ENCODE results near the gene RPL36AL.
"Not testable (repeated sequence)": the region's sequence is repeated elsewhere in the genome, so short reads cannot be mapped to it uniquely, and the experiment has no call there.

The RPL36AL gene

DNA sequence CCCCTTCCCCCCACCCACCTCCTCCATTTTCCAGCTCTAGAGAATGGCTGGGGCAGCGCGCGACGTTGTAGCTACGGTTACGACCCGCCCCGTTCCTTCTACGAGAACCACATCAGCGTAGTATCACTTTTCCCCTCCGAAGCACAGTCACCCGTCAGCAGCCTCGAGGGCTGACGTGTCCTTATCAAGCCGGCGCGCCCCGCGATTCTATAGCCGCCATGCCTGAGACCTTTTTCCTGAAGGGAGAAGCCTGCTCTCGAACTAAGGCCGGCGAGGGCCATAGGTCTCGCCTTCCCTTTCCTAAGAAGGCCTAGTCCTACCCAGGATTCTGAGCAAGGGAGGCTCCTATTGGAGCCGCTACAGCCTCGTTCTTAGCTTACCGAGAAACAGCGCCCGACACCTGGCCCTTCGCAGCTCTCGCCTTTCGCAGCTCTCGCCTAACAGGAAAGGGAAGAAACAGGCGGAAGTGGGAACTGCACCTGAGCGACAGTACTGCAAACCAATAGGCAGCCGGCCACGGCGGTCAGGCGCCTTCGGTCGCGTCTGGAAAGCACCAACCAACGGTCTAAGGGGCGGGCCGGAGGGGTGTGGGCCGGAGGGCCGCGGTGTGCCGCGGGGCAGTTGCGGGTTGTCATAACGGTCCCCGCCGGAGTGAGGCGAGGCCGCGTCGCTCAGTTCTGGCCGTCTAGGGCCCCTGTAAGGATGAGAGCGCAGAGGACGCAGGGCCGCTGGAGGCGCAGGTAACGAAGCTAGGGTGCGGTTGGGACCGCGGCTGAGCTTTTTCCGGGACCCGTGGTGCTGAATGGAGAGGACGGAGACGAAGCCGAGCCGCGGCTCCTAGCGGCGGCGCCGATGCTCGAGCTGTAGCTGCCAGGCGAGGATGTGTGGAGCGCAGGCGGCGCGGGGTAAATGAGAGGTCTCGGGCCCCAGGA is at the start of gene RPL36AL, which contains the start of gene MGAT2:
Gene RPL36AL, minus strand, starts transcription at position 445 of the 932 bp plus-strand sequence. CDS start 1,522 bp downstream, outside the sequence.
Gene MGAT2, plus strand, starts transcription at position 618 of the 932 bp plus-strand sequence. CDS start 470 bp downstream, outside the sequence.
- DNase-seq: peak; percentile 99 to 100

DNA sequence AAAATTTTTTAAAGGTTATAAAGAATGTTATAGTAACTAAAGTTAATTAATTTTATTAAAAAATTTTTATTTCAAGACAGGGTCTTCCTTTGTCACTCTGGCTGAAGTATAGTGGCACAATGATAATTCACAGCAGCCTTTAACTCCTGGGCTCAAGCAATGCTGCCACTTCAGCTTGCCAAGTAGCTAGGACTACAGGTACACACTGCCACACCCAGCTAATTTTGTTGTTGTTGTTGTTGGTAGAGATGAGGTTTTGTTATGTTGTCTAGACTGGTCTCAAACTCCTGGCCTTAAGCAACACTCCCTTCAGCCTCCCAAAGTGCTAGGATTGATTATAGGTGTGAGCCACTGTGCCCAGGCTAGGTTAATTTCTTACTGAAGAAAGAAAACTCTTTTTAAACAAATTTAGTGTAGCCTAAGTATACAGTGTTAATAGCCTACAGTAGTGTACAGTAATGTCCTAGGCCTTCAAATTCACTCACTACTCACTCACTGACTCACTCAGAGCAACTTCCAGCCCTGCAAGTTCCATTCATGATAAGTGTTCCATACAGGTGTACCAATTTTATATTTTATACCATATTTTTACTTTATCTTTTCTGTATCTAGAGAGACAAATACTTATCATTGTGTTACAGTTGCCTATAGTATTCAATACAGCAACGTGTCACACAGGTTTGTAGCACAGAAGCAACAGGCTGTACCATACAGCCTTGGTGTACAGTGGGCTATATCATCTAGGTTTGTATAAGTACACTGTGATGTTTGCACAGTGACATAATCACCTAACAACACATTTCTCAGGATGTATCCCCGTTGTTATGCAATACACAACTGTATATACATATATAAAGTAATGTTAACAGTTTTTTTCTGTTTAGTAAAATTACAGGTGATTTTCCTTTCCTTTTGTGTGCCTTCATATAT is 39.4 kb upstream of the RPL36AL start:
- DNase-seq: peak in 1 of 2 experiments; percentile 12

DNA sequence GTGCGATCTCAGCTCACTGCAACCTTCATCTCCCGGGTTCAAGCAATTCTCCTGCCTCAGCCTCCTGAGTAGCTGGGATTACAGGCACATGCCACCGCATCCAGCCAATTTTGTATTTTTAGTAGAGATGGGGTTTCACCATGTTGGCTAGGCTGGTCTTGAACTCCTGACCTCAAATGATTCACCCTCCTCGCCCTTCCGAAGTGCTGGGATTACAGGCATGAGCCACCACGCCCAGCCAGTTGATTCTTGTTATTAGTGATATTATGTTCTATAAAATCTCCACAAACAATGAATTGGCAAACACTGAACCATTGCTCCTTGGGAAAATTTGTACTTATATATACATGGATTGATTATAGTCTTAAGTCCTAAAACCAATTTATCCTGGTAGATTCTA is 37.1 kb upstream of the RPL36AL start:
- not testable (repeated sequence) for DNase-seq

GRCh38 chr14:49654511-49654910 is 34.1 kb upstream of the RPL36AL start:
- DNase-seq: no peak

GRCh38 chr14:49653508-49653907 is 33.1 kb upstream of the RPL36AL start:
- no peak for DNase-seq

DNA sequence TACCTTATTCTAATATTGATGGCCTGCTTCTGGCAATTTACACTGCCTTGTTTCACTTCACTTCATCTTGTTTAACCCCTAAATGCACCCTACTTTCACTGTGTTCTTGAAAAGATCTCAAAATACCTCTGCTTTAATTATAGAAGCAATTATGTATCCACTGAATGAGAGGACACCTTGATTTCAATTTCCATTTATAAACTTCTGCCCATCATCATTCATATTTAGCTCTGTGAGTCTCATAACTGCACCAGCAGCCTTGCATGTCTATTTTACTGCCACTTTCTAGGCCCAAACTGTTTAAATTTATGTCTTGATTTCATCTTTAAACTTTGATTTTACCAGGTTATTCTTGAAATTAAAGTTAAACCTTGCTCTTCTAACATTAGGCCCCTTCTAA is 21.7 kb upstream of the RPL36AL start:
- DNase-seq: no peak

- peak; percentile 25 to 27 for DNase-seq
Observed at GRCh38 chr14:49641697-49642129, 21.3 kb upstream of the RPL36AL start.

DNA sequence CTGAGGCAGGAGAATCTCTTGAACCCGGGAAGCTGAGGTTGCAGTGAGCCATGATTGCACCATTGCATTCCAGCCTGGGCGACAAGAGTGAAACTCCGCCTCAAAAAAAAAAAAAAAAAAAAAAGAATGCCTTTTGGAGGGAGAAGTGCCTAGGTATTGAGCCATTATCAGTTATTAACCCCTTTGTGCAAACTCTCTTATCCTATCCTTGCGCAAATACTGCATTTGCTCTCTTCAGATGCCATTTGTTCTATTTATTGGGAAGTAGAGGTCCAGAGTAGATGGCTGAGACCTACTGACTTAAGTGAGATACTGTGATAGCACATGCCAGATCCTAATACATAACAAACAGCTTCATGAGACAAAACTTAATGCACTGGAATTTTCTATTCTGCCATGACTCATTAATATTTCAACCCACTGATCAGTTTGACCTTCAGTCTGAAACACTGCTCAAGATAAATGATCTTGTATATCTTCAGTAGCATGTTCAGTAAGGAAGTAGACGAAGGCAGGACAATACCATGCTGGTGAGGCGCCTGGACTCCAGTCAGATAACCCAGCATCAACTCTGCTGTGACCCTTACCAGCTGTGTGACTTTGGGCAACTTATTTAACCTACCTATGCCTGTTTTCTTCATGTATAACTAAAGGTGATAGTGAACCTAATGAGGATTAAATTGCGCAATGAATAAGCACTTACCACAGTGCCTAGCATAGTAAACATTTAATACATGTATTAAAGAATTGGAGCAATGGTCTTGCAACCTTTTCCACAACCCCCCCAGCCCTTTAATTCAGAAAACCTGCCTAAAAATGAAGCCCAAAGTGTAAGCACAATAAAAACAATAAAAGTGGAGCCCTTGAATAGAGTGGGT is 20.4 kb upstream of the RPL36AL start:
- no peak for DNase-seq

- no peak for DNase-seq
Observed at GRCh38 chr14:49637534-49638078, 17.2 kb upstream of the RPL36AL start.

DNA sequence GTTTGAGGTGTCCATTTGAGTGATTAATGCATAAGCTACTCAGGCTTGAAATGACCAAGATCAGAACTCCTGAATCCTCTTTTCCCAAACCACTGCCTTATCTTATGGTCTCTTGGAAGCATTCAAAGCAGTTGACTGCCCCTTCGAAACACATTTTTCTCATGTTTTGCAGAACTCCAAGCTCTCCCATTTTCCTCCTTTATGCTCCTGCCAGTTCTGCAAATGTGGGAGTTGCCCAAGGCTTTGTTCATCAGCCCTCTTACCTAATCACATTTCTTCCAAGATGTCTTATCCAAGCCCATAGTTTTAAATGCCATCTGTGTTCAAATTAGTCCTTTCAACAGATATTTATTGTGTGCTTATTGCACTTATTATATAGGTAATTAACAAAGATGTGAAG is 16.4 kb upstream of the RPL36AL start:
- no peak for DNase-seq

DNA sequence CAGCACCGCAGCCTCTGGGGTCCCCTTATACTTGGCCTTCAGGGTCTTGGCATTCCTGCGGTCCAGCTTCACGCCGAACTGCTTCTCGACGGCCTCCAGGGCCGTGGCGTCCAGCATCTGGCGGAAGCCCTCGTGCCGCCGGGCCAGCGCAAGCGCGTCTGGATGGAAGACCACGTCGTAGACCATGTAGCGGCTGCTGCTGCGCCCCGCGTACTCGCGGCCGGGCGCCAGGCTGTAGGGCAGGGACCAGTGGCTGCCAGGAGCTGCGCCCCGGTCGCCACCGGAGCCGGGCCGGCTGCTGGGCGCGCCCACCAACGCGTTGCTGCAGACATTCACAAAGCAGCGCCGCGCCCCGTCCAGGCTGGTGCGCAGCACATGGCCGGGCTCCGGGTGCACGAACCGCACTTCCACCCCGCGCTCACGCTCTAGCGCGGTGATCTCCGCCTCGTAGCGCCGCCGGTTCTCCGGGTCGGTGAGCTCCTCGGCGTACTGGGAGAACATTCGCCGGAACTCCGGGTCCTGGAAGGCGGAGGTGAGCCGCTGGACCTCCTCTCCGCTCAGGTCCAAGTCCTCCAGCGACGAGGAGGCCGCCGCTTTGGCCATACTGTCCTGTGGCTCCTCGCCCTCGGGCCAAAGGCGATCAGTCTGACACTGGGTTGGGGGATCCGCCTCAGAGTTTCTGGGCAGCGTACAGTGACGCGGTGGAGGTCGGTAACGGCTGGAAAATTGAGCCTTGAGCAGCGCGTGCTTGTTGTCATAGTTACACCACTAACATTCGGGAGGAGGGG is 14.3 kb upstream of the RPL36AL start, which contains the start of gene DNAAF2:
Gene DNAAF2, minus strand, starts transcription at position 698 of the 788 bp plus-strand sequence. Its CDS starts 95 bp downstream, at position 603.
- DNase-seq: peak; percentile 17 to 67

DNA sequence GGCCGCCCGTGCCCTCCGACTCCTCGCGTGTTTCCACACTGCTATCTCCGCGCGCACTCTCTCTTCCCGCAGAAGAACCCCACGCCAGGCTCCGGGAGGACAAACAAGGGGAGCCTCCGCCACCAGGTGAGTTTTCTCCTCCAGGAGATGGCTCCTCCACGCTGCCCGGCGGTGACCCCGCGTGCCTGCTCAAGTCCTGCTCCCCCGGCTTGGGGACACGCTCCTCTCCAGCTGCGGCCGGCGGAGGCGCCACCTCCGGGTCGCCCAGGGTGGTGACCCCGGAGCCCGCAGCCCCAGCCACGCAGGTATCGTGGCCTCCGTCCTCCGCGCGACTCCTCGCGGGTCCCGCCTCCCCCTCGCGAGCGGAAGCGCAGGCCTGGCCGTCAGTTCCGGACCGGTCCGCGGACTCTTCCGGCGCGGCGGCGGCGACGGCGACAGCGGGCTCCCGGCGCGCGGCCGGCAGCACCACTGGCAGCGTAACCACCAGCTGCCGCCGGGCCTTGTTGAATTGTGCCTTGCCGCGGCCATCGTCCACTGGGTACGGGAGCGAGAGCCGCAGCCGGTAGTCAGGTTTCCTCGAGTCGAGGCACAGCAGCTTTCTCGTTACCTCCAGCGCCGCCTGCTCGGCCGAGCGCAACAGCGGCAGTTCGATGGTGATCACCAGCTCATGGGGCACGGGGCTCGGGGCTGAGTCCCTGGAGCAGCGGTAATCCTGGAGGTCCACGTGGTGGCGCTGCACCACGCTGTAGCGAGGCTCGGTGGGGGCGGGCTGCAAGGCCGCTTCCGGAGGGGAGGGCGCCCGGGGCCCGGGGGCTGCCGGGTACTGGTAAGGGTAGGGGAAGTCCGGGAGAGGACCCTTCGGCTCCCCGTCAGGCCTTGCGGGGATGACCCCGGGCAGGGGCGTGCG is 13.5 kb upstream of the RPL36AL start:
- peak; percentile 87 to 91 for DNase-seq

GRCh38 chr14:49623941-49624839 is 3.8 kb upstream of the RPL36AL start:
- no peak for DNase-seq

GRCh38 chr14:49623387-49623786 is 3.0 kb upstream of the RPL36AL start:
- DNase-seq: no peak

GRCh38 chr14:49622022-49622607 is 1.7 kb upstream of the RPL36AL start:
- no peak for DNase-seq

DNA sequence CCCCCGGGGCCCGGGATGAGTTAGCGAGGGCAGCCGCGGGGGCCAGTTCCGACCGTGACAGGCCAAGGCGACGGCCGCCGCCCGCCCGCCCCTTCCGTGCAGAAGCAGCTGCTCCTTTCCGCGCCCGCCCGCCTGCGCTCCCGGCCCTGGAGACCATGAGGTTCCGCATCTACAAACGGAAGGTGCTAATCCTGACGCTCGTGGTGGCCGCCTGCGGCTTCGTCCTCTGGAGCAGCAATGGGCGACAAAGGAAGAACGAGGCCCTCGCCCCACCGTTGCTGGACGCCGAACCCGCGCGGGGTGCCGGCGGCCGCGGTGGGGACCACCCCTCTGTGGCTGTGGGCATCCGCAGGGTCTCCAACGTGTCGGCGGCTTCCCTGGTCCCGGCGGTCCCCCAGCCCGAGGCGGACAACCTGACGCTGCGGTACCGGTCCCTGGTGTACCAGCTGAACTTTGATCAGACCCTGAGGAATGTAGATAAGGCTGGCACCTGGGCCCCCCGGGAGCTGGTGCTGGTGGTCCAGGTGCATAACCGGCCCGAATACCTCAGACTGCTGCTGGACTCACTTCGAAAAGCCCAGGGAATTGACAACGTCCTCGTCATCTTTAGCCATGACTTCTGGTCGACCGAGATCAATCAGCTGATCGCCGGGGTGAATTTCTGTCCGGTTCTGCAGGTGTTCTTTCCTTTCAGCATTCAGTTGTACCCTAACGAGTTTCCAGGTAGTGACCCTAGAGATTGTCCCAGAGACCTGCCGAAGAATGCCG is 872 bp upstream of the RPL36AL start:
- peak; percentile 59 to 86 for DNase-seq

DNA sequence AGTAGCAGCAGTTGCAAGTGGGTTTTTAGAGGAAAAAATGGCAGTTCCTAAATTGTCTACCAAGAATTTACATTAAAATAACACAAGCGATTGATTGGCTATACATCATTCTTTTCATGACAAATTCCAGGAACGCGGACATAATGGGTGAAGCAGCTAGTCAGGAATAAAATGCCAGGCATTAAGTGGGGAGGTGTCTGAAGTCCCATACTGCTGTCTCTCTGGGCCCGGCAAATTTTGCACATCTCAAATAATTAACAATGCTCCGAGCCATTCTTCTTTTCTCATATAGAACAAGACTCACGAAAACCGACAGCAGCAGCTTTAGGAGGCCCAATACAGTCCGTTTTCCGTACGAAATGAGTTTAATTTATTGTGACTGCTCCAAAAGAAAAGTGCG is 696 bp downstream of the RPL36AL start:
- no peak for DNase-seq
